Hepatocyte (in vitro differentiated cells): ENCODE measurements around the gene ABLIM1. TPM values are rescaled to one million over a fixed set of nuclear protein-coding genes. Genes with fewer than 3 reads are reported as not detected.

Experiments used
- DNase-seq: peaks from one replicate; pipeline ENCODE4 v3.0.0-alpha.2; 2016; ENCODE audit warnings: low spot score
- H2AFZ ChIP-seq: fragments of 200-600 bp; sonication (generic); 2 replicates; pipeline ENCODE4 v1.6.0; 2016; ENCODE audit warnings: antibody characterized with exemption, mild to moderate bottlenecking
- H3K27ac ChIP-seq: fragments of 200-600 bp; sonication (generic); 2 replicates; pipeline ENCODE4 v1.5.1; 2016; ENCODE audit warnings: mild to moderate bottlenecking
- H3K27me3 ChIP-seq: fragments of 200-600 bp; sonication (generic); 2 replicates; pipeline ENCODE4 v1.6.1; 2016
- H3K36me3 ChIP-seq: fragments of 200-600 bp; sonication (generic); replicated peaks from 2 replicates; pipeline ENCODE4 v1.5.1; 2016; ENCODE audit warnings: low read depth; ENCODE audit not compliant: insufficient read depth
- H3K4me1 ChIP-seq: fragments of 200-600 bp; sonication (generic); 2 replicates; pipeline ENCODE4 v1.5.1; 2016; ENCODE audit warnings: mild to moderate bottlenecking, moderate library complexity; ENCODE audit not compliant: insufficient read depth
- H3K4me2 ChIP-seq: fragments of 200-600 bp; sonication (generic); 2 replicates; pipeline ENCODE4 v1.6.0; 2016
- H3K4me3 ChIP-seq: fragments of 200-600 bp; sonication (generic); 2 replicates; pipeline ENCODE4 v1.5.1; 2016; ENCODE audit warnings: mild to moderate bottlenecking
- H3K79me2 ChIP-seq: fragments of 200-600 bp; sonication (generic); 2 replicates; pipeline ENCODE4 v1.6.0; 2017; ENCODE audit warnings: mild to moderate bottlenecking
- H3K9me2 ChIP-seq: fragments of 200-600 bp; sonication (generic); replicated peaks from 2 replicates; pipeline ENCODE4 v1.6.0; 2017; ENCODE audit warnings: mild to moderate bottlenecking; ENCODE audit not compliant: insufficient read depth
- H3K9me3 ChIP-seq: fragments of 200-600 bp; sonication (generic); 2 replicates; pipeline ENCODE4 v1.5.1; 2016; ENCODE audit warnings: low read depth, mild to moderate bottlenecking
- H4K20me1 ChIP-seq: fragments of 200-600 bp; sonication (generic); 2 replicates; pipeline ENCODE4 v1.6.0; 2016; ENCODE audit warnings: mild to moderate bottlenecking; ENCODE audit not compliant: insufficient read depth, poor library complexity, severe bottlenecking
- CTCF ChIP-seq: fragments of 200-600 bp; sonication (generic); IDR thresholded peaks from 2 replicates; pipeline ENCODE4 v1.5.1; 2016; ENCODE audit warnings: antibody characterized with exemption, mild to moderate bottlenecking; ENCODE audit not compliant: poor library complexity
- EZH2 ChIP-seq: fragments of 200-600 bp; sonication (generic); IDR thresholded peaks from 2 replicates; pipeline ENCODE4 v1.6.1; 2016; ENCODE audit warnings: antibody characterized with exemption, mild to moderate bottlenecking, borderline replicate concordance
- EZH2phosphoT487 ChIP-seq: fragments of 200-600 bp; sonication (generic); IDR thresholded peaks from one replicate; pipeline ENCODE4 v1.6.1; 2018; ENCODE audit warnings: antibody characterized with exemption, mild to moderate bottlenecking, low read depth, moderate library complexity; ENCODE audit not compliant: unreplicated experiment, severe bottlenecking
- WGBS: methylation state at CpG from one replicate; pipeline ENCODE4 v1.1.6; 2016; ENCODE audit warnings: low lambda C conversion rate; ENCODE audit errors: missing lambda C conversion rate; 5-methylcytosine and 5-hydroxymethylcytosine counted together
- polyA plus RNA-seq: library from polyadenylated mRNA; unstranded; fragments of >200 nt; fragmentation: Nextera tagmentation; extraction: Ambion mirVana; gene quantifications from 2 replicates; pipeline ENCODE4 v1.2.1, GENCODE V29; 2016
- total RNA-seq: library from RNA; depleted of rRNA; stranded (reverse); fragments of >200 nt; gene quantifications from 2 replicates; pipeline ENCODE4 v1.2.3, GENCODE V29; 2014

Gene ABLIM1
- total and polyA plus RNA-seq, 2 experiments from 2014 or later: 20.8 to 31.6 TPM

GRCh38 chr10:114393886-114394285, 264.2 kb downstream of the ABLIM1 start:
- H3K4me2 ChIP-seq: no peak overlapping the region
- H3K4me3 ChIP-seq: no peak overlapping the region
- H3K79me2 ChIP-seq: no peaks in the 10 kb centered on the region
- no peaks in the 10 kb centered on the region for H3K9me2 ChIP-seq
- no peaks in the 10 kb centered on the region for H4K20me1 ChIP-seq
- no peaks in the 10 kb centered on the region for H3K9me3 ChIP-seq
- 91% methylated on average over 7 of the region's 7 CpGs for WGBS
- peaks cover 9% of the 10 kb centered on the region for H3K4me1 ChIP-seq
- H3K36me3 ChIP-seq: no peaks in the 10 kb centered on the region
- no peak overlapping the region for H2AFZ ChIP-seq
- no peaks in the 10 kb centered on the region for H3K27me3 ChIP-seq
- DNase-seq: no peak
- TF ChIP-seq CTCF: no peak
- TF ChIP-seq EZH2: no peak
- no peak for TF ChIP-seq EZH2phosphoT487
- no peak overlapping the region for H3K27ac ChIP-seq

GRCh38 chr10:114393482-114393881, 264.6 kb downstream of the ABLIM1 start:
- DNase-seq: no peak
- Histone ChIP-seq H3K4me2 (no peak overlapping the region), H3K9me2 (no peaks in the 10 kb centered on the region), H3K27me3 (no peaks in the 10 kb centered on the region), H3K4me3 (no peak overlapping the region), H3K27ac (no peak overlapping the region), H3K79me2 (no peaks in the 10 kb centered on the region), H3K9me3 (no peaks in the 10 kb centered on the region), H3K36me3 (no peaks in the 10 kb centered on the region), H4K20me1 (no peaks in the 10 kb centered on the region), H3K4me1 (peaks cover 9% of the 10 kb centered on the region), H2AFZ (no peak overlapping the region)
- 55% methylated on average over 11 of the region's 11 CpGs for WGBS
- TF ChIP-seq EZH2: no peak
- TF ChIP-seq EZH2phosphoT487: no peak
- TF ChIP-seq CTCF: no peak

GRCh38 chr10:114392112-114392835, 265.8 kb downstream of the ABLIM1 start:
- no peak for TF ChIP-seq CTCF
- no peak for TF ChIP-seq EZH2phosphoT487
- no peak for TF ChIP-seq EZH2
- H2AFZ ChIP-seq: no peak overlapping the region
- H3K79me2 ChIP-seq: no peaks in the 10 kb centered on the region
- no peaks in the 10 kb centered on the region for H3K9me3 ChIP-seq
- DNase-seq: no peak
- H3K4me2 ChIP-seq: no peak overlapping the region
- H3K36me3 ChIP-seq: no peaks in the 10 kb centered on the region
- H4K20me1 ChIP-seq: no peaks in the 10 kb centered on the region
- H3K4me1 ChIP-seq: no peaks in the 10 kb centered on the region
- no peak overlapping the region for H3K27ac ChIP-seq
- no peaks in the 10 kb centered on the region for H3K27me3 ChIP-seq
- H3K9me2 ChIP-seq: no peaks in the 10 kb centered on the region
- WGBS: 86% methylated on average over 5 of the region's 5 CpGs
- H3K4me3 ChIP-seq: no peak overlapping the region
